HG02610 (cell line): Measurements from ENCODE around the gene NRG3.

Source experiments
- ATAC-seq: cut with Tn5 transposase; IDR thresholded peaks from one replicate; pipeline ENCODE4 v1.9.1; 2021; ENCODE audit warnings: mild to moderate bottlenecking, moderate library complexity; ENCODE audit not compliant: unreplicated experiment

NRG3 gene

DNA sequence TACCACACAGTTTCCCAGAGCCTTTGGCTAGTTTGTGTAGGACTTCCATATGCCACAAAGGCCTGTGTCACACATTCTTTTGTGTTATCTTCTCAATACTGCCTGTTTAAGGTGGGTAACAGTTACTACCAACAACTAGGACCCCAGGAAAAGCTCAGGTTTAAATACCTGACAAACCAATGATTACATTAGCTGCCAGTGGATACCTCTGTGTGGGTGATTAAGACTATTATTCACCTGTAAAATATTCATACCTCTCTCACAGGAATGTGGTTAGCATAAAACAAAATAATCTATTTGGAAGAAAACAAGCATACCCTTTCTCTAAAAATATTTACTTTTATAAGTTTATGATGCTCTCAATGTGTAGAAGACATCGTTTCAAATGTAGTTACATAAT lies 1007.7 kb downstream of the NRG3 start:
- no peak for ATAC-seq

DNA sequence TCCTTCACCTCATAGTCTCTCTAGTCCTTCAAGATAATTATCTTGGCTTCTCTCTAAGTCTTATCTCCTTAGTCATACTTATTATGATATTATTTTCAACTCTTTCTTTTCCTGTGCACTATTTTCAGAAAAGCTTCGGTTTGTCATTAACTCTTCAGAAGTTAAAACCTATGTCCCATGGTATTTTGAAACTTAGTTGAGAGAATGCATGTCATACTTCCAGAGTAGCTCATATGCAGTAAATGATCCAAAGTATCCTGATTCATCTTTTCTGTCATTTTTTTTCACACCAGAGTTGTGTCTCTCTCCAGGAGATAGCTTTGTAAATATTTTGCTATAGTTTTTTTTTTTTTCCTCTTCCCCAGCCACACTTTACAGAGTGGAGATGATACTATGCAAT lies 1008.6 kb downstream of the NRG3 start:
- ATAC-seq: no peak

DNA sequence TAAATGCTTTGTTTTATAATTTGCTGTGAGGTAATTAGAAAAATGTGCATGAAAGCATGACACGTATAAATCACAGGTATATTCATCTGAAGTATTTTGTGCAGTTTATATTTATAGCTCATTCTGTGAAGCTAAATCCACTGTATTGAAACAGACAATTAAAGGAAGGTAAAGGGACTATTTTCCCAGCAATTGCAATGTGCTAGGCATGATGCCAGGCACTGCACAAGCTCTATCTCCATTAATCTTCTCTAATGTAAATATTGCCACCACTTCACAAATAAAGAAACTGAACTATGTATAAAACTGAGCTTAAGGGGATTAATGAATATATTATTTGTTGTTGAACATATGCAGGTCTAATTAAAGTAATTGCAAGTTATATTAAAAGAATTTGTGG lies 1012.5 kb downstream of the NRG3 start:
- no peak for ATAC-seq

DNA sequence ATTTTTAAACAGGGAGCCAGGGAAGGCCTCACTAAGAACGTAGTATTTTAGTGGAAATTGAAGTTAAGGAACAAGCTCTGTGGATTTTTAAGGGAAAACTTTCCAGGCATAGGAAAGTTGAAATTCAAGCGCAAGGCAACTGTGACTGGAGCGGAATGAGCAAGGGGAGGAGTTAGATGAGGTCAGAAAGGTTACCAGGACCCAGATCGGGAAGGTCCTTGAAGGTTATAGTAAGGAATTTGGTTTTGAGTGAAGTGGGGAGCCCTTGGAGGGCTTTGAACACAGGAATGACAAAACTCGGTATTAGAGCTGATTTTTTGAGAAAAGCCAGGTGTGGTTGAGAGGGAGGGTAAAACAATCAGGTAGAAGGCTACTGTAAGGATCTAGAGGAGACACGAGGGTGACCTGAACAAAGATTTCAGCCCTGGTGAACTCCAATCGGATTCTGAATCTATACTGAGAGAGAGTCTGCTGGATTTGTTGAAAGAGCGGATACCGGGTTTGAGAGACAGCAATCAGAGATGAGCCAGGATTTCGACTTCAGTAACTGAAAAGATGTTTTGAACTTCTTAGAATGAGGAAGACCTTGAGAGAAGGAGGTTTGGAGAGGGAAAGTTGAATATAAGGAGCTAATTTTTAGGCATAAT lies 1013.9 kb downstream of the NRG3 start:
- ATAC-seq: no peak

DNA sequence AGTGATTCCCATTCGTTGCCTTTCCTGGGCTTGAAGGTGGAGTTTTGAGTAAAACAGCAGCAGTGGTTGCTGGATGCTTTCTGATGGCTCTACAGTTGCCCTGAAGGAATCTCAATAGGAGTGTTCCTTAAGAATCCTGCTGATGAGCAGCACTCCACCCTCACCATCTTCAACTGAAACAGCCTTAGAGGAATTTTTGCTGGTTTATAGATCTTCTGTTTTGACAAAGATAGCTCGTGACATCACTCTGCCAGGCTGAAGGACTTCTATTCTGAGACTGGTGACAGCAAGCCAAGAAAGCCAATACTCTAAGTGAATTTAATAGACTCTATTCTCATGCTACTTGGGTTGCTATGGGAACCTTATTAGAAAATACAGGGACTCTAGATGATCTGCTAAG lies 1014.7 kb downstream of the NRG3 start:
- ATAC-seq: no peak

DNA sequence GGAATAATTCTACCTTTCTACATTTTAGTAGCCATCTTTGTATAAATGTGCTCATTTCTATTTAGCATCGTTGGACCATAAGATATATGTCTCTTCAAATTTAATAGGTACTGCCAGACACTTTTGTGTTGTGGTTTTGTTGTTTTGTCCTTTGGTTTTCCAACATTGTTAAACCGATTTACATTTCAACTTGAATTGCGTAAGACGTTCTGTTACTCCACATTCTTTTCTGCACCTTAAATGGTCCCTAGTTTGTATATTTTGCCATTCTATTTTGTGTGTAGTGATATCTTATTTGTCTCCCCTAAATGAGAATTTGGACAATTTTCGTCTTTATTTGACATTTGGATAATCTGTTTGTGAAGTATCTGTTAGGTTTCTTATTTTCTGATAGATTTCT lies 1015.6 kb downstream of the NRG3 start:
- ATAC-seq: no peak

DNA sequence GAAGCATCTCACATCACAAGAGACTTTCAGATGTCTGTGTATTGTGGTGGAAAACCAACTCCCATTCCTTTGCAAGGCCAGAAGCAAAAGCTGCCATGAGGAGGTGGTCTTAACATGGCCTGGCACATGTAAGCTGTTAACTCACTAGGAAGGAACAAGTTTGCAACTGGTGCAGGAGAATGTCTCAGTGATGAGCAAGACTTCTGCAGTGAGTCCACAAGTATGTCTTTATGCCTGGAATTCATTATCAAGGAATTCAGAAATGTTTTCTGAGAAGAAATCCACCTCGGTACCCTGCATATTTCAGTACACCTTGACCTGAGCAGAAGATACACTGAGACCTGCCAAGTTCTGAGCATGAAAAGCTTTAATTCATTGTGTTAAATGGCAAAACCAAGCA lies 1033.1 kb downstream of the NRG3 start:
- ATAC-seq: no peak

DNA sequence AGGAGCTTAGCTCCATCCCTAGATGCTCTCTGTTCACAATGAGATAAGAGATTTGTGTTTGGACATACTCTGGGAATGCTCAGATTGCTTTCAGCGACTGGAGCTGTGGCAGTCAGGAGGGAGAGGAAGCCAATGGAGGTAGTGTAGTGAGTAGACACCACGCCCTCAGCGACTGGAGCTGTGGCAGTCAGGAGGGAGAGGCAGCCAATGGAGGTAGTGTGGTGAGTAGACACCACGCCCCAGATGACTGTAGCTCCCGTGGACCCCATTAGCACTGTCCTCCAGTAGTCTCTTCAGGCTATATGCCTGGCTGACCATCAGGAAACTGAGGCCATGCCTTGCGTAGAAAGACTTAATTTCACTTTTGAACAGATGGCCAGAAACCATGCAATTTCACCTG lies 1033.8 kb downstream of the NRG3 start:
- peak; percentile 65 for ATAC-seq

DNA sequence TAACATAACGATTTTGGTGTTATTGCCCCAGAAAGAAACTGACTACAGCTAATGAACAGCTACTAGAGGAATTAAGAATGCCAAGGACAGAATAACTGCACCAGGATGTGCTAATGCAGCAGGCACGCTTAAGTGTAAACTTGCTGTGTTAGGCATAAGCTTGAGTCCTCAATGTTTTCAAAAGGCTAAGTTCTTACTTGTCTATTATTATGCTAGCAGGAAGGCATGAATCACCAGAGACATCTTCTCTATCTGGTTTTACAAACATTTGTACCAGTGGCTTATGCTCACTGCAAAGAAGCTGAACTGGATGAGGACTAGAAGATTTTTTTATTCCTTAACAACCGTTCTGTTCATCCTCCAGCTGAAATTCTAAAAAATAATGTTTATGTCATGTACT lies 1035.3 kb downstream of the NRG3 start:
- ATAC-seq: no peak

DNA sequence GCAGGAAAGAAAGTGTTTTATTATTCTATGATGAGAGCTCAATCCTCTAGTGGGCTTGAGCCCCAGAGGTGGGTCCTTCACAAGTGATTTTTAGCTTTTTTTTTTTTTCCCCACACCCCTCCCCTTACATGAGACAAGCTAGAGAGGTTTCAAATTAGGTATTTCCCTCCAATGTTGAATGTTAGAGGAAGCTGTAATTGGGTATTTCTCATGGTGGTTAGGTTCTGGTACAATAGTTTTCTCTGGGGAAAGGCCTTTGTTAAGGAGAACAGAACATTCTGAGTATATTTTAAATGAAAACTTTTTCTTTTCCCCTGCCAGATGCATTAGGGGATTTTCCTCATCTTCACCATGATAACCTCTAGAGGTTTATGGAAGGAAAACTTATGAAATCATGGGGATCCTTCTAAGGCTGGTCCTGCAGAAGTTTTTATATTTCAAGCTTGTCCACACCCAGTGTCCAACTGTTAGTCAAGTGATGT lies 1039.7 kb downstream of the NRG3 start:
- peak; percentile 96 for ATAC-seq

DNA sequence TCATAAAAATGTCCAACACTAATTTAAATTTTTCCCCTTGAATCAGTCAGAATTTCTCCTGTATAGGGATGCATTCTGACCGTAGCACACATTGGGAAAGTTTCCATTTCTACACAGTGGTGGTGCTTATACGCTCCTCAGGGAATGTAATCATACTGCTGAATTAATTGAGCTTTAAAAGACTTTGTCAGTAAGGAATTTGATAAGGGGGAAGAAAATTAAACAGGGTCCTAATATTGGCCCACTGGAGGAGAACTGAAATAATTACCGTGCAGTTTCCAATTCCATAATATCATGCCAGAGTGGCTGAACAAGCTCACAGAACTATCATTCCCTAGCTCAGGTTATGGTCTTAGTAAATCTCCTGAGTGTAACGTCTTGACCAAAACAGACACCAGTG lies 1041.9 kb downstream of the NRG3 start:
- ATAC-seq: no peak

DNA sequence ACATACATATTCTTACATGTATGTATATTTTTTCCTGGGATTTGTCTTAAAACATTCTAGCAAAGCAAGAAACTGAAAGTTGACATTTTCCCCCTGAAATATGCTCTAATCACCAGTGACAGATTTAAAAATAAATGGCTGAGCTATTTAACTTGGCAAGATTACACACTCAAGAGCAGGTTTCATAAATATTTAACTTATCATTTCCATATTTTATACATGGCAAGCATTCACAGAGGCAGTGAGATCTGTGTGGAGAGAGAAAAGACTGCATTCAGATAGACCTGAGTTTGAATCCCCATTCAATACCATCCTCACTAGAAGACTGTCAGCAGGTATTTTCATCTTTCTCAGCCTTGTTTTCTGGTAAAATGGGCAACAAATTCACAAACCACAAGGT lies 1043.0 kb downstream of the NRG3 start:
- ATAC-seq: no peak

DNA sequence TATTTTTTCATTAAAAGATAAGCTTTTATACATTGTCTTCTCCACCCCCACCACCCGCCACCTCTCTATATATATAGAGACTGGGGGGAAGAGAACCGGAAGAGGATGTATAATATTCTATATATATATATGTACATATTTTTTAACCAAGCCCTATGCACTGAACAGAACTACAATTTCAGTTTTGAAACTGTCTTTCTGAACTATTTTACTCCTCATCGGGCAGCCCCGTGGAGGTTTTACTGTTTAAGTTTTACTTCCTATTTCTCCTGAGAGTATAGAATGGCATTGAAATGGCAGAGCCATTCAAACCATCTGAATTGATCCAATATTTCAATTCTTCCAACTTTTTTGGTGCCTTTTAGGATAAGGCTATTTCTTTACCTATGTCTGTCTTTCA lies 1047.1 kb downstream of the NRG3 start:
- peak; percentile 55 for ATAC-seq

DNA sequence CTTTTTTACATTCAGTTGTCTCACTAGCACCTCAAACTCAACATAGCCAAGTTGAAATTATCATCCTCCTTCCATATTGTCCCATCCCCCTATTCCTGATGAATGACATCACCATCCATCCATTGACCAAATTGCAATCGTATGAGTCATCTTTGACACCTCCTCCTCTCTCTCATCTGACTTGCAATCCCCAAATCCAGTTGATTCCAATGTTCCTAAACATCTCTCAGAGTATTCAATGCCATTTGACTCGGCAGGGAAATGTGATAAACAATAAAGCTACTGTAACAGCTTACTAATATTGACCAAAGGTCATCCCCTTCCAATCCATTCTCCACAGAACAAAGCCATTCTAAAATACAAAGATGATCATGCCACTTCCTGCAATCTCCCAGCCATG lies 1047.8 kb downstream of the NRG3 start:
- no peak for ATAC-seq

DNA sequence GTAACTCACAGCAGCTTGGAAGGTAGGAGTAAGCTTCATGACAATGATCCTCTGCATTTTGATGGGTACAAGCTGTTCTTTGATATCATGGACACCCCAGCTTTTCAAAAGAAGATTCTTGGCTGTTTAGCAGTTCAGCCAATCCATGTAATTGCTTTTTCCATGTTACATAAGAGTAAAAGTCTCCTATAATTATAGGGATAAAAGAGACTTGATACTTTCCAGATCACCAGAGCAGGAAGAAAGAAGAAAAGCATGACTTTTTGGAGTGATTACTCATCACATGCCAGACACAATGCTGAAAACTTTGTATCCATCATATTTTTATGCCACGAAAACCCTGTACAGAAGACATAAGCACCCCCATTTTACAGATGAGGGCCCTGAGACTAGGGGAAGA lies 1049.7 kb downstream of the NRG3 start:
- no peak for ATAC-seq

DNA sequence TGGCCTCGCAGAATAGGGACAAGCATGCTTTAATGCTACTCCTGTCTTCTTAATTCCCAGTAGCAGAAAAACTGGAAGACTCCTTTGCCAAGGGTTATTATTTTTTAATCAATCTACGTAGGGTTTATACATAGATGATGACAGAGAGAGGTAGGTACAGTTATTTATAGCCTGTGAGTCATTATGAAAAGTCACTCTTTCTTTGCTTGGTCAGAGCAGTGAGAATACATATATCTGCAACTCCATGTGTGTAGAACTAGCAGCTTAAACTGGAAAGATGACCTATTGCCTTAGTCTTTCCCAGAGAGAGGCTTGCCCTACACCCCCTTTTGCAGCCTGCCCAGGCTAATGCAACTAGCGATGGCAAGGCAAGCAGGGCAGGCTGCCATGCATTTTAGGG lies 1050.6 kb downstream of the NRG3 start:
- peak; percentile 82 for ATAC-seq

DNA sequence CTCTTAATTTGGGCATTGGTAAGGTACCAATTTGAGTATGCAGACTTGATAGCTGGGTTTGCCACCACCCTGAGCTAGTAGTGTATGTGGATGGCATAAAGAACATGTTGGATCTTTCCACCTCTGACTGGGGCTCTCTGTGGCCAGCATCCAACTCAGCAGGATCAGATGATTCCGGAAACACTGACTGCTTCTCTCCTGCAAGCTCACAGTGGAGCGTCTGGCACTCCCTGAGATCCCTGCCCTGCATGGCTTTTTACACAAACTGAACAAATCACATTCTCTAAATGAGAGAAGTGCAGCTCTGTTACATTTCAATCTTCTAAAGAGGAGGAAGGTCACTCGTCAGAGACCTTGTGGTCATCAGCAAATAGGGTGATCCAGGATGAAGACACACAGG lies 1057.5 kb downstream of the NRG3 start:
- no peak for ATAC-seq

DNA sequence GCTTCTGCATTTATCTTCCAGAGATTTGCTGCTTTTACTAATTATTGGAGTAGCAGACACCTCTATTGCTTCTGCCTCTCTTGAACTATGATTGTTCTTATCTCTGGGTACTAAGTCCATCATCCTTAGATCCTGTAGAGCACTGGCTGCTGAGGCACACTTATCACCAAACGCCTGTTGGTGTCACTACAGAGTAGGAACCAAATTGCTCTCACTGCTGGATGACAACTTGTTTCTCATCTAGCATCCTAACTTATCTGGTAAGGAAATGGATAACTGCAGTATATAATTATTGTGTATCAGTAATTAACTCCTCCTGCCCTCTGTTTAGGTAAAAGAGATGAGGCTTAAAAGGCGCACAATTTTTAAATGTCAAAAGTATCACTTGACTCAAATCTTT lies 1059.4 kb downstream of the NRG3 start:
- peak; percentile 55 for ATAC-seq

DNA sequence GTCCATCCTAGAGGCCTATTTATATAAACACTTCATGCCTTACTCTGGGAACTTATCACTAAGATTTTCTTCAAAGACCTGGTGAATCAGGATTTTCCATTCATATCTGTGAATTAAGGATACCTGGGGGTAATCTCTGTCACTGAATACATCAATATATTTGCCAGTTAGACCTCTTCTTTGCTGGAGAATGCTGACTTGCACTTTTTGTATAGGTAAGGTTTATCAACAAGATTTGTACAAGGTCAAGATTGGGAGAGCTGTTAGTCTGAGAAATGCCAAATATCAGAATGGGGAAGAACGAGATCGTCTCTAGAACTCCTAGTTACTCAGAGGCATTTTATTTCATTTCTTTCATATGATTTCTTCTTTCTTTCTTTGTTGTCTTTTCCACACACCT lies 1060.0 kb downstream of the NRG3 start:
- no peak for ATAC-seq

DNA sequence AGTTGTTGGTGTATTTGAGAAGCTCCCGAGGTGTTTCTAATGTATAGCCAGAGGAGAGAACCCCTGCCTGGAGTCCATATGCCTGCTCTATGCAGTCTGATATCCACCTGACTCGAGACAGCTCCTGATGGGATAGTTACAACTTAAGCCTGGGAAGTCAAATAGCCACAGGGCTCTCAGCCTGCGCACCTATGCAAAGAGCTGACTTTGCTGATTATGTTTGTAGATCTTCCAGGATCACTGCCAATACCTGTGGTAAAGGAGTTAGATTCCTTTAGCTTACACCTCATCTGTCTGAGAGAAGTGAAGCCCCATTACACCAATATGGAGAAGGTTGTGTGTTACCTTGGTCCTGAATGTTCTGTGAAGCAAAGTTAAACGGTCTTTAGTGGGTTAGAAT lies 1063.3 kb downstream of the NRG3 start:
- no peak for ATAC-seq

DNA sequence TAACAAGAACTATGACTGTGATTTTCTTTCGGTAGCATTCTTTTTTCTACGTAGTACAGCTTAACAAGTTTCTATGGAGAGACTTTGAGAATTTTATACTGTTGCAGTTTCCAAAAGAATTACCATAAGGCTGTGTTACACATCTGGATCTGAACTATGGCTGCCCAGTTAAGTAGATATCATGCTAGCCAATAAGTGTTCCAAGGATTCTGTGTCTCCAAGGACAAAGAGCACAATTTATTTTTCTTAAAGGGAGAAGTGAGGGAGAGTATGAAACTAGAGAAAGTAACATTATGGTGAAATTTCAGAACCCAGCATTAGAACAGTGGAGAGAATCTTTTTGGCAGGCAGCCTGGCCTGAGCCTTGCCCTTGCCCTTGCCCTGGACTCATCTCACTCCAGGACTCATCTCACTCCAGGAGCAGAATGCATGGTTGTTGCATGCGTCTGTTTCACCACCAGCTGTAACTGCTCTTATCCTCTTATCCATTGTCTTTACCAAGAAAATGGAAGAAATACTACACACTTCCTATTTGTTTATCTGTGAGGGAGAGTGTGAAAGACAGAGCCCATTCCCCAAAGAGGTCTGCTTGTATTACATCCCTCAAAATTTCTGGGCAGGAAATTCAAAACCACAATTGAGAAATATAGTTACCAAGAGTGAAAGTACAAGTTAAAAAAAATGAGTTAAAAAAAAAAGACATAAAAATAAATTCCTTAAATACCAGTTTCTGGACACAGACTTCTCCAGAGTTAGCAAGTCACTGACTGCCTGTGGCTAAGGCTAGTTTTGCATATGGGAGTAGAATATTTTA lies 1067.5 kb downstream of the NRG3 start:
- ATAC-seq: peak; percentile 45

DNA sequence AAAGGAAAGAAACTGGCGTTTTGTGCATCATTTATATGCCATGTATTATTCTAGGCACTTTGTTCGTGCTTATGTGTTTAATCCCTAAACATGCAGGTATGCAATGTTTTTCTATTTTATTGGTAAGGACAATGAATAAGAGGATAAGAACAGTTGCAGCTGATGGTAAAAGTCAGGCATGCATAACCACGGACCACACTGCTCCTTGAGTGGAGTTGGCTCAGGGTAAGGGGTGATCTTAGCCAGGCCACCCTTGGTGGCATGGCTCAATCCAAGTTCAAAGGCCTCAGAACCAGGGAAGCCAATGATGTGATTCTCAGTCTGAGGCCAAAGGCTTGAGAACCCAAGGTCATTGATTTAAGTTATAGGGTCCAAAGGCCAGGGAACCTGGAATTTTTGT lies 1068.1 kb downstream of the NRG3 start:
- ATAC-seq: no peak
